HepG2 (cell line): Measurements from ENCODE around the gene IL16. TPM values are rescaled to one million over a fixed set of nuclear protein-coding genes. Genes with fewer than 3 reads are reported as not detected.

Experiments
- ATAC-seq: fragments of 200-7000 bp; cut with Tn5 transposase; 3 replicates; pipeline ENCODE4 v1.9.1; 2020; ENCODE audit warnings: mild to moderate bottlenecking, moderate library complexity
- BruUV-seq: library from RNA; stranded (reverse); fragments of 400-500 nt; replicated peaks from 2 replicates; lab custom pipeline; 2021; lab: Mats Ljungman, UMichigan
- CTCF ChIA-PET: fragments of 300-600 bp; formaldehyde crosslinking; extraction: SDS; loops from one replicate; lab custom pipeline; 2021; ENCODE audit warnings: low total read pairs, inconsistent platforms, low intra/inter-chr PET ratio; lab: Yijun Ruan, JAX
- POLR2A ChIA-PET: fragments of 350-600 bp; sonication (Branson Sonifier 250); formaldehyde crosslinking; loops from one replicate; lab custom pipeline; 2020; ENCODE audit warnings: antibody characterized with exemption, inconsistent platforms; lab: Yijun Ruan, JAX
- DNase-seq: peaks from one replicate; pipeline ENCODE4 v3.0.0-alpha.2; 2015; ENCODE audit warnings: low spot score
- FAIRE-seq: peaks from 3 replicates; lab custom pipeline; 2011; peaks lifted over from hg19 to GRCh38; lab: Jason Lieb, UNC
- H2AFZ ChIP-seq: one replicate; pipeline ENCODE4 v1.6.1; 2011; ENCODE audit warnings: low read length, inconsistent platforms
- H3K27ac ChIP-seq: fragments of 300-600 bp; 3 replicates; pipeline ENCODE4 v1.8.0; 2011; ENCODE audit warnings: mixed run types, mild to moderate bottlenecking, mixed read lengths, low read length, inconsistent platforms; ENCODE audit not compliant: insufficient read depth; ENCODE audit errors: extremely low read length
- H3K27me3 ChIP-seq, 2 experiments: fragments of 200-600 bp in 1 of 2; 2 replicates in 1 of 2; 3 replicates in 1 of 2; pipeline versions ENCODE4 v1.6.0 to v1.8.0; 2011; ENCODE audit warnings: low read length in 2 of 2, mild to moderate bottlenecking in 2 of 2, moderate library complexity in 2 of 2, inconsistent platforms in 1 of 2; ENCODE audit not compliant: insufficient read depth in 2 of 2, control insufficient read depth in 1 of 2
- H3K36me3 ChIP-seq, 2 experiments: fragments of 200-600 bp in 1 of 2; replicated peaks in 1 of 2; 2 replicates in 1 of 2; 3 replicates in 1 of 2; pipeline versions ENCODE4 v1.5.1 to v1.8.0; 2011; ENCODE audit warnings: low read length in 2 of 2, inconsistent platforms in 1 of 2; ENCODE audit not compliant: insufficient read depth in 2 of 2, control insufficient read depth in 1 of 2
- H3K4me1 ChIP-seq: 2 replicates; pipeline ENCODE4 v1.5.1; 2012; ENCODE audit warnings: low read length, inconsistent platforms; ENCODE audit not compliant: insufficient read depth
- H3K4me2 ChIP-seq: 2 replicates; pipeline ENCODE4 v1.6.0; 2011; ENCODE audit warnings: low read depth, low read length, inconsistent platforms
- H3K4me3 ChIP-seq, 3 experiments: fragments of 200-600 bp in 1 of 3; sonication (generic), shearing (Covaris generic) in 1 of 3; replicated peaks in 1 of 3; 2 replicates each; pipeline ENCODE4 v1.5.1; 2011 to 2016; ENCODE audit warnings: low read length in 3 of 3, inconsistent platforms in 2 of 3, low read depth in 2 of 3, mild to moderate bottlenecking in 2 of 3, control low read depth in 1 of 3, mixed read lengths in 1 of 3; ENCODE audit not compliant: insufficient read depth in 1 of 3
- H3K79me2 ChIP-seq: one replicate; pipeline ENCODE4 v1.6.1; 2011; ENCODE audit warnings: low read length, inconsistent platforms; ENCODE audit not compliant: insufficient read depth
- H3K9ac ChIP-seq: 2 replicates; pipeline ENCODE4 v1.6.0; 2011; ENCODE audit warnings: mild to moderate bottlenecking, low read depth, low read length, inconsistent platforms; ENCODE audit not compliant: insufficient read depth
- H3K9me3 ChIP-seq: 2 replicates; pipeline ENCODE4 v1.5.1; 2012; ENCODE audit warnings: mild to moderate bottlenecking, low read length
- H4K20me1 ChIP-seq: 2 replicates; pipeline ENCODE4 v1.6.0; 2011; ENCODE audit warnings: inconsistent platforms, mild to moderate bottlenecking, low read length, moderate library complexity; ENCODE audit not compliant: insufficient read depth
- EZH2 ChIP-seq: conservative IDR thresholded peaks from 2 replicates; pipeline ENCODE4 v1.6.1; 2012; ENCODE audit warnings: mild to moderate bottlenecking, low read depth, low read length, moderate library complexity
- HBP1 ChIP-seq: IDR thresholded peaks from 2 replicates; pipeline ENCODE4 v1.6.1; 2016; ENCODE audit warnings: low read depth, control low read depth
- JDP2 ChIP-seq: sonication (generic); formaldehyde crosslinking; IDR thresholded peaks from 2 replicates; pipeline ENCODE4 v1.8.1; 2022; ENCODE audit warnings: missing genetic modification reagents, borderline replicate concordance
- MEF2D ChIP-seq: sonication (generic); formaldehyde crosslinking; IDR thresholded peaks from 2 replicates; pipeline ENCODE4 v1.5.1; 2020; ENCODE audit warnings: mild to moderate bottlenecking, missing genetic modification reagents
- MNT ChIP-seq: fragments of 450-650 bp; IDR thresholded peaks from 2 replicates; pipeline ENCODE4 v1.6.1; 2016
- RBM39 ChIP-seq: fragments of 200-400 bp; formaldehyde crosslinking; IDR thresholded peaks from one replicate; pipeline ENCODE4 v1.6.1; 2018; ENCODE audit warnings: antibody characterized with exemption, mild to moderate bottlenecking, low read depth, low read length; ENCODE audit not compliant: poor library complexity, severe bottlenecking
- TGIF2 ChIP-seq: IDR thresholded peaks from 2 replicates; pipeline ENCODE4 v1.6.1; 2016; ENCODE audit warnings: control low read depth, missing compliant biosample characterization
- ZBTB8A ChIP-seq: sonication (generic); formaldehyde crosslinking; IDR thresholded peaks from 2 replicates; pipeline ENCODE4 v1.4.0; 2020; ENCODE audit warnings: mild to moderate bottlenecking, low read depth, missing genetic modification reagents, borderline replicate concordance
- ZNF180 ChIP-seq: sonication (generic); formaldehyde crosslinking; IDR thresholded peaks from 2 replicates; pipeline ENCODE4 v1.4.0; 2020; ENCODE audit warnings: low read depth, missing genetic modification reagents, borderline replicate concordance
- WGBS: methylation state at CpG from one replicate; pipeline ENCODE4 v1.1.6; 2017; ENCODE audit warnings: low lambda C conversion rate; 5-methylcytosine and 5-hydroxymethylcytosine counted together
- in situ Hi-C: cut with HindIII; loops from 2 replicates; pipeline ENCODE4 v1.10.0; 2017; ENCODE audit warnings: low pct_unique_long_range_greater_than_20kb; ENCODE audit not compliant: extremely low pct_ligation_motif_present
- intact Hi-C: fragments of 100-400 bp; cut with micrococcal nuclease; formaldehyde crosslinking; loops from one replicate; pipeline ENCODE4 v1.10.0; 2022; ENCODE audit not compliant: unreplicated experiment
- polyA plus RNA-seq, 8 experiments: library from polyadenylated mRNA; depleted of rRNA in 3 of 8; stranded (reverse) in 7 of 8; unstranded in 1 of 8; fragments of >200 nt; fragmentation: Illumina TruSeq in 4 of 8; extraction: Trizol in 4 of 8; gene quantifications; 2 replicates each; pipeline versions ENCODE4 v1.2.1 to v1.2.3, GENCODE V29; 2011 to 2016; ENCODE audit warnings: low read depth in 4 of 8, missing spikeins in 1 of 8, mixed read lengths in 1 of 8; ENCODE audit not compliant: insufficient read depth in 1 of 8
- total RNA-seq, 5 experiments: library from RNA; depleted of rRNA; stranded (reverse); fragments of >200 nt; fragmentation: Illumina TruSeq; extraction: Trizol; gene quantifications; 2 replicates each; pipeline ENCODE4 v1.2.3, GENCODE V29; 2016; ENCODE audit warnings: low read depth in 1 of 5
- TF ChIP-seq, protein P1 (sequence below): sonication (generic); formaldehyde crosslinking; IDR thresholded peaks from 2 replicates; pipeline ENCODE4 v1.5.0; 2020; ENCODE audit warnings: missing genetic modification reagents

IL16 gene
- total and polyA plus RNA-seq, 2 of the 13 experiments (the other 11 are each of a cell fraction or from before 2014, with no cell fraction given), result 0.03 TPM; not detected in 1

GRCh38 chr15:81182031-81182755, 14.5 kb upstream of the IL16 start:
- Histone ChIP-seq H3K4me2 (no peak overlapping the region), H4K20me1 (no peaks in the 10 kb centered on the region), H3K9me3 (no peaks in the 10 kb centered on the region), H3K36me3 (no peaks in the 10 kb centered on the region), H3K4me1 (no peaks in the 10 kb centered on the region), H2AFZ (no peak overlapping the region), H3K4me3 (no peak overlapping the region), H3K9ac (no peak overlapping the region), H3K27ac (no peak overlapping the region), H3K79me2 (no peaks in the 10 kb centered on the region), H3K27me3 (peaks cover 0 to 13% of the 10 kb centered on the region in 2 experiments; a peak in 2 of 5 replicates)
- DNase-seq (no peak), FAIRE-seq (no peak), ATAC-seq (no peak)
- TF ChIP-seq ZNF180 (CRISPR knock-in tag), result no peak
- TF ChIP-seq MEF2D (CRISPR knock-in tag), result no peak
- no peak for TF ChIP-seq ZBTB8A (CRISPR knock-in tag)
- ChIA-PET POLR2A (no interaction called here), CTCF (no interaction called here)
- WGBS, result 16% methylated on average over 13 of the region's 13 CpGs
- BruUV-seq, result no TSS peak
- intact Hi-C loops, result no loop called here
- in situ Hi-C loops, result no loop called here

- no peak for TF ChIP-seq RBM39
- TF ChIP-seq EZH2, result no peak
- TF ChIP-seq TGIF2, result no peak
- TF ChIP-seq, protein P1, sequence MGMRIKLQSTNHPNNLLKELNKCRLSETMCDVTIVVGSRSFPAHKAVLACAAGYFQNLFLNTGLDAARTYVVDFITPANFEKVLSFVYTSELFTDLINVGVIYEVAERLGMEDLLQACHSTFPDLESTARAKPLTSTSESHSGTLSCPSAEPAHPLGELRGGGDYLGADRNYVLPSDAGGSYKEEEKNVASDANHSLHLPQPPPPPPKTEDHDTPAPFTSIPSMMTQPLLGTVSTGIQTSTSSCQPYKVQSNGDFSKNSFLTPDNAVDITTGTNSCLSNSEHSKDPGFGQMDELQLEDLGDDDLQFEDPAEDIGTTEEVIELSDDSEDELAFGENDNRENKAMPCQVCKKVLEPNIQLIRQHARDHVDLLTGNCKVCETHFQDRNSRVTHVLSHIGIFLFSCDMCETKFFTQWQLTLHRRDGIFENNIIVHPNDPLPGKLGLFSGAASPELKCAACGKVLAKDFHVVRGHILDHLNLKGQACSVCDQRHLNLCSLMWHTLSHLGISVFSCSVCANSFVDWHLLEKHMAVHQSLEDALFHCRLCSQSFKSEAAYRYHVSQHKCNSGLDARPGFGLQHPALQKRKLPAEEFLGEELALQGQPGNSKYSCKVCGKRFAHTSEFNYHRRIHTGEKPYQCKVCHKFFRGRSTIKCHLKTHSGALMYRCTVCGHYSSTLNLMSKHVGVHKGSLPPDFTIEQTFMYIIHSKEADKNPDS (CRISPR knock-in tag), result no peak
- TF ChIP-seq JDP2, result no peak
- TF ChIP-seq MNT, result peak; percentile 96
- TF ChIP-seq HBP1 (CRISPR knock-in tag), result no peak
- DNase-seq, result no peak
- ChIA-PET POLR2A (no interaction called here), CTCF (no interaction called here)
- H3K9ac ChIP-seq, result no peak overlapping the region
- no peaks in the 10 kb centered on the region for H3K79me2 ChIP-seq
- no TSS peak for BruUV-seq
- no peaks in the 10 kb centered on the region for H3K9me3 ChIP-seq
- H3K4me2 ChIP-seq, result no peak overlapping the region
- 2% methylated on average over 9 of the region's 13 CpGs for WGBS
- no peak for FAIRE-seq
- H3K36me3 ChIP-seq, result no peaks in the 10 kb centered on the region
- no peaks in the 10 kb centered on the region for H3K4me1 ChIP-seq
- H3K4me3 ChIP-seq, result no peak overlapping the region
- no peak overlapping the region for H2AFZ ChIP-seq
- intact Hi-C loops (no loop called here), in situ Hi-C loops (no loop called here)
- no peak overlapping the region for H3K27ac ChIP-seq
- ATAC-seq, result peak; percentile 43; the same call in 2 of the 3 replicates
- H4K20me1 ChIP-seq, result no peaks in the 10 kb centered on the region
- peaks cover 0 to 13% of the 10 kb centered on the region in 2 experiments; a peak in 2 of 5 replicates for H3K27me3 ChIP-seq
These were observed 13.8 kb upstream of the IL16 start for GRCh38 chr15:81182756-81183438.
